ENCODE data around the gene TRPV3.

Gene TRPV3

GRCh38 chr17:3575511-3575910 lies 17.9 kb upstream of the TRPV3 start:
- Histone ChIP-seq H3K9me3 (ENCODE audit: control insufficient read depth, insufficient read depth, low read depth, low read length) (no peaks in the 10 kb centered on the region), H3K4me1 (ENCODE audit: control insufficient read depth, insufficient read depth, low read length) (no peaks in the 10 kb centered on the region), H3K27ac (ENCODE audit: extremely low read depth, low read depth, low read length) (no peak overlapping the region), H3K4me3 (ENCODE audit: low read depth, low read length) (no peak overlapping the region), H3K36me3 (ENCODE audit: control insufficient read depth in 2 of 2, insufficient read depth in 1 of 2, low read length in 2 of 2) (peaks cover 10 to 59% of the 10 kb centered on the region in 2 experiments; a peak in 2 of 3 replicates)
- TF ChIP-seq ZBTB26 (tag by site-specific recombination; optimal IDR thresholded peaks at IDR 0.05), result no peak
- TF ChIP-seq ZBTB49 (tag by site-specific recombination; IDR thresholded peaks at IDR 0.05; ENCODE audit: low read depth), result no peak
- TF ChIP-seq SETDB1 (IDR thresholded peaks at IDR 0.05; ENCODE audit: insufficient read length, low read length), result no peak
- TF ChIP-seq ZNF274 (IDR thresholded peaks at IDR 0.05; ENCODE audit: low read length), result no peak
- no peak for TF ChIP-seq ZNF274 (tag by site-specific recombination; IDR thresholded peaks at IDR 0.05; ENCODE audit: borderline replicate concordance)
- TF ChIP-seq ZBTB17 (tag by site-specific recombination; IDR thresholded peaks at IDR 0.05), result no peak
- no peak for TF ChIP-seq ELK4 (IDR thresholded peaks at IDR 0.05; ENCODE audit: borderline replicate concordance, low read depth, low read length)
- no peak for TF ChIP-seq ZNF248 (tag by site-specific recombination; IDR thresholded peaks at IDR 0.05)
- TF ChIP-seq ZFP41 (tag by site-specific recombination; IDR thresholded peaks at IDR 0.05; ENCODE audit: borderline replicate concordance), result no peak
- no peak for TF ChIP-seq PRDM2 (tag by site-specific recombination; IDR thresholded peaks at IDR 0.05; ENCODE audit: borderline replicate concordance)
- no peak for TF ChIP-seq SP7 (tag by site-specific recombination; IDR thresholded peaks at IDR 0.05)
- TF ChIP-seq ZNF658 (tag by site-specific recombination; IDR thresholded peaks at IDR 0.05), result no peak
- no peak for TF ChIP-seq ZNF394 (tag by site-specific recombination; IDR thresholded peaks at IDR 0.05; ENCODE audit: borderline replicate concordance)
- TF ChIP-seq MYNN (tag by site-specific recombination; IDR thresholded peaks at IDR 0.05; ENCODE audit: borderline replicate concordance), result no peak
- TF ChIP-seq ZNF548 (tag by site-specific recombination; IDR thresholded peaks at IDR 0.05), result no peak
- ChIA-PET POLR2A (interaction anchor here (0.7 kb wide), 1 partner anchor 13 kb away, joined by 3 read pairs; no protein-coding TSS in a partner anchor), CTCF (interaction anchor here (1.0 kb wide), 1 partner anchor 700 kb away, joined by 5 read pairs; no protein-coding TSS in a partner anchor)

All from HEK293 (cell line).